WTC11 (cell line): ENCODE measurements around the gene TMEM127.

Source experiments
- CBFB ChIP-seq: sonication (generic); formaldehyde crosslinking; IDR thresholded peaks from 2 replicates; pipeline ENCODE4 v1.8.1; 2022; ENCODE audit warnings: mild to moderate bottlenecking, low read depth, missing genetic modification reagents
- CTCF ChIP-seq: fragments of 200-600 bp; IDR thresholded peaks from 2 replicates; pipeline ENCODE4 v1.8.0; 2022; ENCODE audit warnings: antibody characterized with exemption
- GTF2I ChIP-seq: fragments of 250-450 bp; sonication (Bioruptor Pico); conservative IDR thresholded peaks from 2 replicates; pipeline ENCODE4 v1.4.0; 2021; ENCODE audit warnings: mild to moderate bottlenecking
- JUN ChIP-seq: sonication (generic); formaldehyde crosslinking; IDR thresholded peaks from 2 replicates; pipeline ENCODE4 v1.8.0; 2023; ENCODE audit warnings: mild to moderate bottlenecking, missing genetic modification reagents
- SP1 ChIP-seq: sonication (generic); formaldehyde crosslinking; conservative IDR thresholded peaks from 2 replicates; pipeline ENCODE4 v1.8.1; 2022; ENCODE audit warnings: missing genetic modification reagents
- ZNF121 ChIP-seq: sonication (generic); formaldehyde crosslinking; IDR thresholded peaks from 2 replicates; pipeline ENCODE4 v1.8.0; 2023; ENCODE audit warnings: missing genetic modification reagents
- TF ChIP-seq, protein P1 (sequence below): sonication (generic); formaldehyde crosslinking; IDR thresholded peaks from 2 replicates; pipeline ENCODE4 v1.8.0; 2022; ENCODE audit warnings: mild to moderate bottlenecking, missing genetic modification reagents
- TF ChIP-seq, protein P2 (sequence below): sonication (generic); formaldehyde crosslinking; IDR thresholded peaks from 2 replicates; pipeline ENCODE4 v1.8.1; 2022; ENCODE audit warnings: missing genetic modification reagents, borderline replicate concordance
- TF ChIP-seq, protein P3 (sequence below): sonication (generic); formaldehyde crosslinking; conservative IDR thresholded peaks from 2 replicates; pipeline ENCODE4 v1.8.1; 2023; ENCODE audit warnings: mild to moderate bottlenecking, low read depth, missing genetic modification reagents, moderate library complexity

- TF ChIP-seq JUN (CRISPR knock-in tag) (no peak), SP1 (CRISPR knock-in tag) (no peak), CTCF (no peak), ZNF121 (CRISPR knock-in tag) (no peak), CBFB (CRISPR knock-in tag) (no peak), GTF2I (CRISPR knock-in tag) (no peak)
- TF ChIP-seq, protein P1, sequence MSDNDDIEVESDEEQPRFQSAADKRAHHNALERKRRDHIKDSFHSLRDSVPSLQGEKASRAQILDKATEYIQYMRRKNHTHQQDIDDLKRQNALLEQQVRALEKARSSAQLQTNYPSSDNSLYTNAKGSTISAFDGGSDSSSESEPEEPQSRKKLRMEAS (CRISPR knock-in tag): no peak
- TF ChIP-seq, protein P2, sequence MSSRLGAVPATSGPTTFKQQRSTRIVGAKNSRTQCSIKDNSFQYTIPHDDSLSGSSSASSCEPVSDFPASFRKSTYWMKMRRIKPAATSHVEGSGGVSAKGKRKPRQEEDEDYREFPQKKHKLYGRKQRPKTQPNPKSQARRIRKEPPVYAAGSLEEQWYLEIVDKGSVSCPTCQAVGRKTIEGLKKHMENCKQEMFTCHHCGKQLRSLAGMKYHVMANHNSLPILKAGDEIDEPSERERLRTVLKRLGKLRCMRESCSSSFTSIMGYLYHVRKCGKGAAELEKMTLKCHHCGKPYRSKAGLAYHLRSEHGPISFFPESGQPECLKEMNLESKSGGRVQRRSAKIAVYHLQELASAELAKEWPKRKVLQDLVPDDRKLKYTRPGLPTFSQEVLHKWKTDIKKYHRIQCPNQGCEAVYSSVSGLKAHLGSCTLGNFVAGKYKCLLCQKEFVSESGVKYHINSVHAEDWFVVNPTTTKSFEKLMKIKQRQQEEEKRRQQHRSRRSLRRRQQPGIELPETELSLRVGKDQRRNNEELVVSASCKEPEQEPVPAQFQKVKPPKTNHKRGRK (CRISPR knock-in tag): no peak
- TF ChIP-seq, protein P3, sequence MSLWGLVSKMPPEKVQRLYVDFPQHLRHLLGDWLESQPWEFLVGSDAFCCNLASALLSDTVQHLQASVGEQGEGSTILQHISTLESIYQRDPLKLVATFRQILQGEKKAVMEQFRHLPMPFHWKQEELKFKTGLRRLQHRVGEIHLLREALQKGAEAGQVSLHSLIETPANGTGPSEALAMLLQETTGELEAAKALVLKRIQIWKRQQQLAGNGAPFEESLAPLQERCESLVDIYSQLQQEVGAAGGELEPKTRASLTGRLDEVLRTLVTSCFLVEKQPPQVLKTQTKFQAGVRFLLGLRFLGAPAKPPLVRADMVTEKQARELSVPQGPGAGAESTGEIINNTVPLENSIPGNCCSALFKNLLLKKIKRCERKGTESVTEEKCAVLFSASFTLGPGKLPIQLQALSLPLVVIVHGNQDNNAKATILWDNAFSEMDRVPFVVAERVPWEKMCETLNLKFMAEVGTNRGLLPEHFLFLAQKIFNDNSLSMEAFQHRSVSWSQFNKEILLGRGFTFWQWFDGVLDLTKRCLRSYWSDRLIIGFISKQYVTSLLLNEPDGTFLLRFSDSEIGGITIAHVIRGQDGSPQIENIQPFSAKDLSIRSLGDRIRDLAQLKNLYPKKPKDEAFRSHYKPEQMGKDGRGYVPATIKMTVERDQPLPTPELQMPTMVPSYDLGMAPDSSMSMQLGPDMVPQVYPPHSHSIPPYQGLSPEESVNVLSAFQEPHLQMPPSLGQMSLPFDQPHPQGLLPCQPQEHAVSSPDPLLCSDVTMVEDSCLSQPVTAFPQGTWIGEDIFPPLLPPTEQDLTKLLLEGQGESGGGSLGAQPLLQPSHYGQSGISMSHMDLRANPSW (CRISPR knock-in tag): no peak
Observed at GRCh38 chr2:96214554-96214953, 51.2 kb downstream of the TMEM127 start.
